SK-N-SH (cell line): ENCODE data around the gene IMPA2.

Experiments
- FOXJ3 ChIP-seq: sonication (generic); formaldehyde crosslinking; IDR thresholded peaks from 2 replicates; pipeline ENCODE4 v1.5.1; 2020; ENCODE audit warnings: mild to moderate bottlenecking, missing genetic modification reagents
- FOXM1 ChIP-seq: IDR thresholded peaks from 2 replicates; pipeline ENCODE4 v1.4.0; 2012; ENCODE audit warnings: low read depth, mild to moderate bottlenecking
- RAD21 ChIP-seq: IDR thresholded peaks from 2 replicates; pipeline ENCODE4 v1.6.1; 2012; ENCODE audit warnings: mild to moderate bottlenecking, low read length
- TF ChIP-seq, protein P1 (sequence below): fragments of 200-600 bp; sonication (generic); IDR thresholded peaks from 2 replicates; pipeline ENCODE4 v1.6.1; 2017; ENCODE audit warnings: antibody characterized with exemption, mild to moderate bottlenecking, moderate library complexity

DNA sequence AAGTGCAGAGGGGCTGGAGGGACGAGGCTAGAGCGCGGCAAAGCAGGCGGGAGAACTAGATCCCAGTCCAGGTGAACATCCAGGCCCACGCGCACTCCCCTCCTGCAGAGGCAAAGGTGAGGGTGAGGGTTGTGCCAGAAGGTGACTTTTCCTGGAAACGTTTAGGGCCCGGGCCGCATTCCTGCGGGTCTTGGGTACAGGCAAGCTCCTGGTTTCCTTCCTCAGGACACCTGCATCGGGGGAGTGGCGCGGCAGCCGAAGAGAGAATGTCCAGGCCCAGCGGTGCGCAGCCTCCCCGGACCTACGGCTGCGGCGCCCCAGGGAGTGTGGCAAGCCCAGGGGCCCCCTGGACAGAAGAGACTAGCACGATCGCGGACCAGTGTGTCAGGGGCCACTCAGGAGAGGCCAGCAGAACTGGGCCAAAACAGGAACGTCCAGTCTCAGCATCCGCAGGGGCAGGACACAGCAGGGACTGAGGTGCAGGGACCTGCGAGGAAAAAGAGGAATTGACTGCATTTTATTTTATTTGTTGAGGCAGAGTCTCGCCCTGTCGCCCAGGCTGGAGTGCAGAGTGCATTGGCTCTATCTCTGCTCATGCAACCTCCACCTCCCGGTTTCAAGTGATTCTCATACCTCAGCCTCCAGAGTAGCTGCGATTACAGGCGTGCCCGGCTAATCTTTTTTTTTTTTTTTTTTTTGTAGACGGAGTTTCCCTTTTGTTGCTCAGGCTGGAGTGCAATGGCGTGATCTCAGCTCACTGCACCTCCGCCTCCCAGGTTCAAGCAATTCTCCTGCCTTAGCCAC lies 8.7 kb upstream of the IMPA2 start:
- TF ChIP-seq, protein P1, sequence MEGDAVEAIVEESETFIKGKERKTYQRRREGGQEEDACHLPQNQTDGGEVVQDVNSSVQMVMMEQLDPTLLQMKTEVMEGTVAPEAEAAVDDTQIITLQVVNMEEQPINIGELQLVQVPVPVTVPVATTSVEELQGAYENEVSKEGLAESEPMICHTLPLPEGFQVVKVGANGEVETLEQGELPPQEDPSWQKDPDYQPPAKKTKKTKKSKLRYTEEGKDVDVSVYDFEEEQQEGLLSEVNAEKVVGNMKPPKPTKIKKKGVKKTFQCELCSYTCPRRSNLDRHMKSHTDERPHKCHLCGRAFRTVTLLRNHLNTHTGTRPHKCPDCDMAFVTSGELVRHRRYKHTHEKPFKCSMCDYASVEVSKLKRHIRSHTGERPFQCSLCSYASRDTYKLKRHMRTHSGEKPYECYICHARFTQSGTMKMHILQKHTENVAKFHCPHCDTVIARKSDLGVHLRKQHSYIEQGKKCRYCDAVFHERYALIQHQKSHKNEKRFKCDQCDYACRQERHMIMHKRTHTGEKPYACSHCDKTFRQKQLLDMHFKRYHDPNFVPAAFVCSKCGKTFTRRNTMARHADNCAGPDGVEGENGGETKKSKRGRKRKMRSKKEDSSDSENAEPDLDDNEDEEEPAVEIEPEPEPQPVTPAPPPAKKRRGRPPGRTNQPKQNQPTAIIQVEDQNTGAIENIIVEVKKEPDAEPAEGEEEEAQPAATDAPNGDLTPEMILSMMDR: no peak
- no peak for TF ChIP-seq FOXM1
- TF ChIP-seq FOXJ3: no peak
- TF ChIP-seq RAD21: no peak
